ACC112 (cell line): ENCODE data around the gene LSR.
"Not testable (repeated sequence)": the region's sequence is repeated elsewhere in the genome, so short reads cannot be mapped to it uniquely, and the experiment has no call there.

Experiments used
- H2AFZ ChIP-seq: fragments of 200-600 bp; sonication (generic); one replicate; pipeline ENCODE4 v1.6.0; 2017; ENCODE audit warnings: antibody characterized with exemption, low read length; ENCODE audit not compliant: unreplicated experiment
- H3K27ac ChIP-seq: fragments of 200-600 bp; sonication (generic); 2 replicates; pipeline ENCODE4 v1.5.1; 2014; ENCODE audit warnings: low read depth, mild to moderate bottlenecking, antibody characterized with exemption, low read length, moderate library complexity
- H3K27me3 ChIP-seq: fragments of 200-600 bp; sonication (generic); 2 replicates; pipeline ENCODE4 v1.6.1; 2014; ENCODE audit warnings: mild to moderate bottlenecking, antibody characterized with exemption, low read length, moderate library complexity, mixed read lengths; ENCODE audit not compliant: insufficient read depth
- H3K36me3 ChIP-seq: fragments of 200-600 bp; sonication (generic); 2 replicates; pipeline ENCODE4 v1.6.1; 2016; ENCODE audit warnings: mild to moderate bottlenecking, antibody characterized with exemption, low read length, moderate library complexity, mixed read lengths; ENCODE audit not compliant: insufficient read depth
- H3K4me1 ChIP-seq: fragments of 200-600 bp; sonication (generic); one replicate; pipeline ENCODE4 v1.6.1; 2016; ENCODE audit warnings: low read length, mixed read lengths; ENCODE audit not compliant: insufficient read depth, unreplicated experiment, control insufficient read depth
- H3K4me3 ChIP-seq: fragments of 200-600 bp; sonication (generic); 2 replicates; pipeline ENCODE4 v1.5.1; 2014; ENCODE audit warnings: mild to moderate bottlenecking, low read depth, low read length
- H3K79me2 ChIP-seq: fragments of 200-600 bp; sonication (generic); one replicate; pipeline ENCODE4 v1.6.0; 2016; ENCODE audit warnings: low read length; ENCODE audit not compliant: control insufficient read depth, unreplicated experiment, insufficient read depth

Gene LSR

GRCh38 chr19:35220315-35220921 lies 28.4 kb upstream of the LSR start:
- no peak overlapping the region for H2AFZ ChIP-seq
- H3K27me3 ChIP-seq = peaks cover 8% of the 10 kb centered on the region; the same call in 1 of the 2 replicates
- no peak overlapping the region for H3K4me3 ChIP-seq
- no peaks in the 10 kb centered on the region for H3K4me1 ChIP-seq
- no peaks in the 10 kb centered on the region for H3K79me2 ChIP-seq
- no peak overlapping the region for H3K27ac ChIP-seq
- H3K36me3 ChIP-seq = no peaks in the 10 kb centered on the region

- H3K4me3 ChIP-seq, H3K27ac ChIP-seq, H3K36me3 ChIP-seq, H3K79me2 ChIP-seq, H2AFZ ChIP-seq, H3K27me3 ChIP-seq, H3K4me1 ChIP-seq: not testable (repeated sequence)
Measured at GRCh38 chr19:35220973-35221590, 27.7 kb upstream of the LSR start.

GRCh38 chr19:35222373-35223015 lies 26.3 kb upstream of the LSR start:
- peaks cover 14% of the 10 kb centered on the region; the same call in 1 of the 2 replicates for H3K27me3 ChIP-seq
- H3K36me3 ChIP-seq = no peaks in the 10 kb centered on the region
- H3K4me3 ChIP-seq = no peak overlapping the region
- no peaks in the 10 kb centered on the region for H3K4me1 ChIP-seq
- H2AFZ ChIP-seq = no peak overlapping the region
- H3K27ac ChIP-seq = no peak overlapping the region
- no peaks in the 10 kb centered on the region for H3K79me2 ChIP-seq

GRCh38 chr19:35223084-35223790 lies 25.6 kb upstream of the LSR start:
- Histone ChIP-seq H3K79me2 (no peaks in the 10 kb centered on the region), H3K27me3 (peaks cover 14% of the 10 kb centered on the region; the same call in 1 of the 2 replicates), H3K27ac (no peak overlapping the region), H3K4me1 (no peaks in the 10 kb centered on the region), H3K4me3 (no peak overlapping the region), H3K36me3 (no peaks in the 10 kb centered on the region), H2AFZ (no peak overlapping the region)

GRCh38 chr19:35223862-35224505 lies 24.8 kb upstream of the LSR start:
- no peak overlapping the region for H3K27ac ChIP-seq
- no peaks in the 10 kb centered on the region for H3K79me2 ChIP-seq
- H2AFZ ChIP-seq = no peak overlapping the region

GRCh38 chr19:35224681-35225571 lies 23.9 kb upstream of the LSR start:
- Histone ChIP-seq H3K4me1 (no peaks in the 10 kb centered on the region), H3K27ac (no peak overlapping the region), H3K79me2 (no peaks in the 10 kb centered on the region), H3K27me3 (peaks cover 14% of the 10 kb centered on the region; the same call in 1 of the 2 replicates), H2AFZ (no peak overlapping the region), H3K4me3 (no peak overlapping the region), H3K36me3 (no peaks in the 10 kb centered on the region)

More at GRCh38 chr19:35223862-35224505, 24.8 kb upstream of the LSR start:
- H3K36me3 ChIP-seq = no peaks in the 10 kb centered on the region
- H3K4me1 ChIP-seq = no peaks in the 10 kb centered on the region
- no peak overlapping the region for H3K4me3 ChIP-seq
- peaks cover 14% of the 10 kb centered on the region; the same call in 1 of the 2 replicates for H3K27me3 ChIP-seq

GRCh38 chr19:35225951-35226350 lies 22.9 kb upstream of the LSR start:
- Histone ChIP-seq H2AFZ (no peak overlapping the region), H3K27ac (no peak overlapping the region), H3K4me1 (no peaks in the 10 kb centered on the region), H3K79me2 (no peaks in the 10 kb centered on the region), H3K4me3 (no peak overlapping the region), H3K27me3 (peaks cover 13% of the 10 kb centered on the region; the same call in 1 of the 2 replicates), H3K36me3 (no peaks in the 10 kb centered on the region)

GRCh38 chr19:35226748-35227147 lies 22.1 kb upstream of the LSR start:
- H3K27ac ChIP-seq = no peak overlapping the region
- H3K4me3 ChIP-seq = no peak overlapping the region
- H3K79me2 ChIP-seq = no peaks in the 10 kb centered on the region
- H3K4me1 ChIP-seq = no peaks in the 10 kb centered on the region
- H2AFZ ChIP-seq = no peak overlapping the region
- peaks cover 13% of the 10 kb centered on the region; the same call in 1 of the 2 replicates for H3K27me3 ChIP-seq
- no peaks in the 10 kb centered on the region for H3K36me3 ChIP-seq

GRCh38 chr19:35228177-35228930 lies 20.4 kb upstream of the LSR start, which contains the start of gene FAM187B:
FAM187B (minus strand) TSS chr19:35228739; CDS start chr19:35228680, 59 bp downstream.
- Histone ChIP-seq H3K4me3 (no peak within 1 kb of the TSS), H3K27me3 (peaks cover 13% of the 10 kb centered on the region; the same call in 1 of the 2 replicates), H3K36me3 (no peaks in the 10 kb centered on the region), H3K79me2 (no peaks in the 10 kb centered on the region), H3K4me1 (no peaks in the 10 kb centered on the region), H3K27ac (no peak within 1 kb of the TSS), H2AFZ (no peak within 1 kb of the TSS)
